Mucosa of descending colon (tissue), 3 donors: ENCODE results near the gene COLGALT1. TPM values are rescaled to one million over a fixed set of nuclear protein-coding genes. Genes with fewer than 3 reads are reported as not detected.
A peak's percentile ranks its signal among the peaks of the same experiment; 100 is the strongest.

ENCODE experiments used
- ATAC-seq: fragments of 200-7000 bp; cut with Tn5 transposase; one replicate; pipeline ENCODE4 v1.9.1; 2020; ENCODE audit warnings: mild to moderate bottlenecking, moderate library complexity
- DNase-seq, 3 donors: peaks; one replicate each; pipeline ENCODE4 v3.0.0-alpha.2; 2020
- H3K36me3 ChIP-seq: fragments of 200-600 bp; one replicate; pipeline ENCODE4 v1.8.0; 2021; ENCODE audit warnings: low read depth, mild to moderate bottlenecking
- H3K4me1 ChIP-seq: fragments of 200-600 bp; one replicate; pipeline ENCODE4 v1.8.0; 2021; ENCODE audit warnings: low read depth, mild to moderate bottlenecking
- H3K4me3 ChIP-seq: fragments of 200-600 bp; one replicate; pipeline ENCODE4 v1.8.0; 2021; ENCODE audit warnings: mild to moderate bottlenecking
- H3K9me3 ChIP-seq: fragments of 200-600 bp; one replicate; pipeline ENCODE4 v1.8.0; 2021; ENCODE audit warnings: mild to moderate bottlenecking
- intact Hi-C, 2 donors: fragments of 100-400 bp; cut with DNase I in 1 of 2; cut with micrococcal nuclease in 1 of 2; formaldehyde crosslinking; loops; one replicate each; pipeline versions ENCODE4 v1.11.0 to v1.11.1; 2022; cut with DNase I, micrococcal nuclease
- total RNA-seq, 3 donors: library from RNA; stranded (reverse); fragmentation: NEBNext Ultra II Directional in 2 of 3; extraction: Animal tissue kit (Norgen Biotek cat#: 25700) in 2 of 3; gene quantifications; one replicate each; pipeline versions ENCODE4 v1.2.1 to v1.2.4, GENCODE V29; 2021 to 2023
- TF ChIP-seq, protein P1 (sequence below): fragments of 200-600 bp; IDR thresholded peaks from one replicate; pipeline ENCODE4 v1.8.0; 2022; ENCODE audit warnings: antibody characterized with exemption, mild to moderate bottlenecking
- donor health status: DM: no; HTN: no; CAD: no; lungs with moderate emphysema.
- donor health status: DM: no; HTN: no; CAD: no.
- donor health status: DM: no; HTN: yes; CAD: no.

COLGALT1 gene
- total RNA-seq, 3 donors from 2014 or later = 50.1 to 71.0 (median 50.8) TPM

DNA sequence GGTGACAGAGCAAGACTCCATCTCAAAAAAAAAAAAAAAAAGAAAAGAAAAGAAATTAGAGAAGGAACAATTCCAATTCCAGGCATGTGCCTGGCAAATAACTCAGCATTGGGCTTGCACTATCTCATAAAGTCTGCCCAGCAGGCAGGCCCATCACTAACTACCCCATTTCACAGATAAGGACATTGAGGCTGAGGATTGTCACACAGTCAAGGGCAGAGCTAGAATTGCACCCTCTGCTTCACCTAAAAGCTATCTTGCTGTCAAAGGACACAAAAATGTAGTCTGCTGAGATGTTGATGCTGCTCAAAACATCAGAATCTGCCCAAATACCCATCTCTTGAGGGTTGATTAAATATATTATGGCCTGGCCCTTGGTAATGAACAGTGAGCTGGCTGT lies 20.7 kb upstream of the COLGALT1 start:
- Histone ChIP-seq H3K9me3 (no peaks in the 10 kb centered on the region), H3K4me1 (peaks cover 9% of the 10 kb centered on the region), H3K4me3 (no peak overlapping the region), H3K36me3 (no peaks in the 10 kb centered on the region)
- DNase-seq (no peak), ATAC-seq (no peak)
- TF ChIP-seq, protein P1, sequence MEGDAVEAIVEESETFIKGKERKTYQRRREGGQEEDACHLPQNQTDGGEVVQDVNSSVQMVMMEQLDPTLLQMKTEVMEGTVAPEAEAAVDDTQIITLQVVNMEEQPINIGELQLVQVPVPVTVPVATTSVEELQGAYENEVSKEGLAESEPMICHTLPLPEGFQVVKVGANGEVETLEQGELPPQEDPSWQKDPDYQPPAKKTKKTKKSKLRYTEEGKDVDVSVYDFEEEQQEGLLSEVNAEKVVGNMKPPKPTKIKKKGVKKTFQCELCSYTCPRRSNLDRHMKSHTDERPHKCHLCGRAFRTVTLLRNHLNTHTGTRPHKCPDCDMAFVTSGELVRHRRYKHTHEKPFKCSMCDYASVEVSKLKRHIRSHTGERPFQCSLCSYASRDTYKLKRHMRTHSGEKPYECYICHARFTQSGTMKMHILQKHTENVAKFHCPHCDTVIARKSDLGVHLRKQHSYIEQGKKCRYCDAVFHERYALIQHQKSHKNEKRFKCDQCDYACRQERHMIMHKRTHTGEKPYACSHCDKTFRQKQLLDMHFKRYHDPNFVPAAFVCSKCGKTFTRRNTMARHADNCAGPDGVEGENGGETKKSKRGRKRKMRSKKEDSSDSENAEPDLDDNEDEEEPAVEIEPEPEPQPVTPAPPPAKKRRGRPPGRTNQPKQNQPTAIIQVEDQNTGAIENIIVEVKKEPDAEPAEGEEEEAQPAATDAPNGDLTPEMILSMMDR = no peak
- intact Hi-C loops = no loop called here

DNA sequence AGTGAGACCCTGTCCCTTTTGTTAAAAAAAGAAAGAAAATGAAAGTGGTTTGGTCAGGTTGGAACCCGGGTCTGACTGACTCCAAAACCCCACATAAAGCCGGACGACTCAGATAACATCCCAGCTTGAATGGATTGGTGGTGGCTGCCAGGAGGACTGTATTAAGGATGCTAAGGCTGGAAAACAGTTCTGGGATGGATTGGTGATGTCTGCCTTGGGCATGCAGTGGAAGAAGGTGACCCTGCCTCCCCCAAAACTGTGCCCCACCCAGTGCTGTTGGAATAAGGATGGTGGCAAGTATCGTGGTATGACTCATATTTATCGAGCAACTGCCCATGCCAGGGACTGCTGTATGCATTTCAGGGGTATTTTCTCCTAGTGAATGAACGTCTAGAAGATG lies 18.5 kb upstream of the COLGALT1 start:
- intact Hi-C loops = no loop called here
- peaks cover 9% of the 10 kb centered on the region for H3K4me1 ChIP-seq
- TF ChIP-seq, protein P1 = no peak

DNA sequence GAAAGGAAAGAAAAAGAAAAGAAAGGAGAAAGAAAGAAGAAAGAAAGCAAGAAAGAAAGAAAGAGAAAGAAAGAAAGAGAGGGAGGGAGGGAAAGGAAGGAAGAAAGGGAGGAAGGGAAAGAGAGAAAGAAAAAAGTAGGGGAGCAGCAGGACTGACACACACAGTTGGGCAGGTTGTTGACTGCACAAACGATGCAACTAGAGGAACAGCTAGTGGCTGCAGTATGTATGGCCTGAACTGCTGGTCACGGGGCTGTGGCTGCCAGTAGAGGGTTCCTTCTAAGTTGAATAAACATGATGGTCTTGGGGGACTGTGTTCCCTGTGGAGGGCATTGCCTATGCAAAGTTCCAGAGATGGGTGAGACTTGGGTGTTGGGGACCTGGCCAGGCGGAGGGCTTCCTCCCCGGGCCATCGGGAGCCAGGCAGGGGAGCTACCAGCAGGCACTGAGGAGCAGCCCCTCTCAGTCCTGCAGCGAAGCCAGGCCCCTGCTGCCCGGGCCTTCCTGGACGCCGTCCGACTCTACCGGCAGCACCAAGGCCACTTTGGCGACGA lies 16.7 kb upstream of the COLGALT1 start:
- intact Hi-C loops = no loop called here

More for the DNA sequence above, 18.5 kb upstream of the COLGALT1 start:
- ATAC-seq (no peak), DNase-seq (no peak)
- Histone ChIP-seq H3K36me3 (no peaks in the 10 kb centered on the region), H3K4me3 (no peak overlapping the region), H3K9me3 (no peaks in the 10 kb centered on the region)

DNA sequence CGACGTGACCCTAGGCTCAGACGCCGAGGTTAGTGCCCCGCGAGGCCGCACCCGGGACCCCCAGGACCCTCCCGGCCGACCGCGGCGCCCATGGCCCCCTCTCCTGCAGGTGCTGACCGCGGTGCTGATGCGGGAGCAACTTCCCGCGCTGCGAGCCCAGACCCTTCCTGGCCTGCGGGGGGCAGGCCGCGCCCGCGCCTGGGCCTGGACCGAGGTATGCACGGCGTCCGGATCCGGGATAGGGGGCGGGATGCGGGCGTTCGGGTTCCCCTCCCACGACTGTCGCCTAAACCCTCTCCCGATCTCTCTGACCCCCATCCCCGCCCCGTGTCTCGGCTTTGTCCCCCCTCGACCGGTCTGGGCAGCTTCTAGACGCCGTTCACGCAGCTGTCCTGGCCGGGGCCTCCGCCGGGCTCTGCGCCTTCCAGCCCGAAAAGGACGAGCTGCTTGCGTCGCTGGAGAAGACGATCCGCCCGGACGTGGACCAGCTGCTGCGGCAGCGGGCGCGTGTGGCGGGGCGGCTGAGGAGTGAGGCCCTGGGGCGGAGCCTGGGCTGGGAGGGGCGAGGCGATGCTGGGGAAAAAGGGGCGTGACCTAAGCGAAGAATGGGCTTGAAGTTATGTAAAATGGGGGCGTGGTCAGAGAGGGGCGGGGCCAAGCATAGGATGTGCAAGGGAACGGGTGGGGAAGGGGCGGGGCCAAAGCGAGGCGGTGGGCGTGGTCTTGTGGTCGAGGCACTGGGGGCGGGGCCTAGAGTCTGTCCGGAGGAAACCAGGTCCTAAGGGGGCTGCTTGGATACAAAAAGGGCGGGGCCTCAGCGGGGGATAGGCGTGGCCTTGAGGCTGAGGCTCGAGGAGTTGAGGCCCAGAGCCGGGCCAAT lies 16.0 kb upstream of the COLGALT1 start:
- Histone ChIP-seq H3K9me3 (no peaks in the 10 kb centered on the region), H3K36me3 (no peaks in the 10 kb centered on the region), H3K4me3 (no peak overlapping the region), H3K4me1 (peaks cover 9% of the 10 kb centered on the region)
- DNase-seq (peak; percentile 89 to 97 (median 95)), ATAC-seq (peak; percentile 97)
- intact Hi-C loops = no loop called here
- TF ChIP-seq, protein P1 = no peak

More for the DNA sequence above, 16.7 kb upstream of the COLGALT1 start:
- Histone ChIP-seq H3K9me3 (no peaks in the 10 kb centered on the region), H3K36me3 (no peaks in the 10 kb centered on the region), H3K4me3 (no peak overlapping the region), H3K4me1 (peaks cover 9% of the 10 kb centered on the region)
- DNase-seq (no peak), ATAC-seq (peak; percentile 4)
- TF ChIP-seq, protein P1 = no peak

DNA sequence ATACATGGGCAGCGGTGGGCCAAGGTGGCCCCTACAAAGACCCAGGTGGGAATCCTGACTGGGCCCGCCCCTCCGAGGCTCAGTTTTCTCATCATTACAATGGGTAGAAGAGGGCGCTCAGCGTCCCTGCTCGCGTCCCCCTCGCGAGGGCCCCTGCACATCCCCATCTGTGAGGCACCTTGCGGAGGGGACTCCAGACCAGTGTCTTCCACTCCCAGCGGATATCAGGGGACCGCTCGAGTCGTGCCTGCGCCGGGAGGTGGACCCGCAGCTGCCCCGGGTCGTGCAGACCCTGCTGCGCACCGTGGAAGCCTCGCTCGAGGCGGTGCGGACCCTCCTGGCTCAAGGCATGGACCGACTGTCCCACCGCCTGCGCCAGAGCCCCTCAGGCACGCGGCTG lies 15.3 kb upstream of the COLGALT1 start:
- Histone ChIP-seq H3K36me3 (no peaks in the 10 kb centered on the region), H3K9me3 (no peaks in the 10 kb centered on the region), H3K4me3 (no peak overlapping the region), H3K4me1 (peaks cover 9% of the 10 kb centered on the region)
- intact Hi-C loops = no loop called here
- DNase-seq (no peak), ATAC-seq (no peak)
- TF ChIP-seq, protein P1 = no peak
